WTC11 (cell line): ENCODE results near the gene ABCA12.

ENCODE experiments used
- CTCF ChIP-seq: fragments of 200-600 bp; IDR thresholded peaks from 2 replicates; pipeline ENCODE4 v1.8.0; 2022; ENCODE audit warnings: antibody characterized with exemption
- E2F4 ChIP-seq: sonication (generic); formaldehyde crosslinking; IDR thresholded peaks from 2 replicates; pipeline ENCODE4 v1.8.1; 2022; ENCODE audit warnings: low read depth, mild to moderate bottlenecking, moderate library complexity, missing genetic modification reagents, borderline replicate concordance
- MYBL2 ChIP-seq: sonication (generic); formaldehyde crosslinking; IDR thresholded peaks from 2 replicates; pipeline ENCODE4 v1.8.1; 2023; ENCODE audit warnings: mild to moderate bottlenecking, moderate library complexity, missing genetic modification reagents
- SMAD3 ChIP-seq: sonication (generic); formaldehyde crosslinking; IDR thresholded peaks from 2 replicates; pipeline ENCODE4 v1.8.0; 2022; ENCODE audit warnings: missing genetic modification reagents, mild to moderate bottlenecking, borderline replicate concordance
- USF2 ChIP-seq: sonication (generic); formaldehyde crosslinking; IDR thresholded peaks from 2 replicates; pipeline ENCODE4 v1.8.1; 2023; ENCODE audit warnings: mild to moderate bottlenecking, missing genetic modification reagents, moderate library complexity

- TF ChIP-seq MYBL2 (CRISPR knock-in tag) (no peak), USF2 (CRISPR knock-in tag) (no peak), CTCF (no peak), E2F4 (CRISPR knock-in tag) (no peak), SMAD3 (no peak)
These were observed 11.5 kb upstream of the ABCA12 start for GRCh38 chr2:215149894-215150293.
